Measurements from ENCODE around the gene SCARB1.

DNA sequence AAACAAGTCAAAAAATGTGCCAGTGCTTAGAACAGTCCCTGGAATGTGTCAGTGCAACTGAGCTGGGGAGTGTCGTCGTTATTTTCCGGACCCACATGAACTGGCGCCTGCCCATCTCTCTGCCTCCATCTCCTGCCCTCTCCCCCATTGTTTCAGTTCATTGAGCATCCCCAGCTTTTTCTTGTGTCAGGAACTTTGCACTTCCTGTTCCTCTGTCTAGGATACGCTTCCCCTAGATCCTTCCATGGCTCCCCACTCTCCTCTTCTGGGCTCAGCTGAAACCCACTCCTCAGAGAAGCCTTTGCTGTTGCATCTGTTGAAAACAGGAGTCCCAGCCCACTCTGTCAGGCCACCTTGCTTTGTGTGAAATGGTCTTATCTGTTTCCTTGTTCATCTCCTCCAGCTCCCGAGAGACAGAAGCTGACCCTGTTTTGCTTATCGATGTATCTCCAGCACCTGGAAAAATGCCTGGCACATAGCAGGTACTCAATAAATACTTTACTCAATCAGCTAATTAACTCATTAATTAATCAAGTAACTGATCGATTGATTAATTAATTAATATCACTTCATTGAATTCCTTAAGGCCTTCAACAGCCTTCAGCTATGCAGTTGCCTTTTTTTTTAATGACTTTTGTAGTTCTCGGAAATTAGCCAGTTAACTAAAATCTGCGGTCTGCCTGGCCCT lies 2.7 kb upstream of the SCARB1 start:
- TF ChIP-seq EZH2 (IDR thresholded peaks at IDR 0.05; ENCODE audit: insufficient read depth, poor library complexity, severe bottlenecking) (no peak), EZH2phosphoT487 (IDR thresholded peaks at IDR 0.05; ENCODE audit: insufficient read depth, low read depth) (no peak)
